Stimulated activated CD4-positive, alpha-beta T cell treated with anti-CD3 and anti-CD28 coated beads, Interleukin-2, amount 100 ng/mL, for 48 hours (primary cell): ENCODE data around the gene GSK3A.

Source experiments
- DNase-seq, 2 donors: peaks; one replicate each; pipeline ENCODE4 v3.0.0-alpha.2; 2020

Gene GSK3A

DNA sequence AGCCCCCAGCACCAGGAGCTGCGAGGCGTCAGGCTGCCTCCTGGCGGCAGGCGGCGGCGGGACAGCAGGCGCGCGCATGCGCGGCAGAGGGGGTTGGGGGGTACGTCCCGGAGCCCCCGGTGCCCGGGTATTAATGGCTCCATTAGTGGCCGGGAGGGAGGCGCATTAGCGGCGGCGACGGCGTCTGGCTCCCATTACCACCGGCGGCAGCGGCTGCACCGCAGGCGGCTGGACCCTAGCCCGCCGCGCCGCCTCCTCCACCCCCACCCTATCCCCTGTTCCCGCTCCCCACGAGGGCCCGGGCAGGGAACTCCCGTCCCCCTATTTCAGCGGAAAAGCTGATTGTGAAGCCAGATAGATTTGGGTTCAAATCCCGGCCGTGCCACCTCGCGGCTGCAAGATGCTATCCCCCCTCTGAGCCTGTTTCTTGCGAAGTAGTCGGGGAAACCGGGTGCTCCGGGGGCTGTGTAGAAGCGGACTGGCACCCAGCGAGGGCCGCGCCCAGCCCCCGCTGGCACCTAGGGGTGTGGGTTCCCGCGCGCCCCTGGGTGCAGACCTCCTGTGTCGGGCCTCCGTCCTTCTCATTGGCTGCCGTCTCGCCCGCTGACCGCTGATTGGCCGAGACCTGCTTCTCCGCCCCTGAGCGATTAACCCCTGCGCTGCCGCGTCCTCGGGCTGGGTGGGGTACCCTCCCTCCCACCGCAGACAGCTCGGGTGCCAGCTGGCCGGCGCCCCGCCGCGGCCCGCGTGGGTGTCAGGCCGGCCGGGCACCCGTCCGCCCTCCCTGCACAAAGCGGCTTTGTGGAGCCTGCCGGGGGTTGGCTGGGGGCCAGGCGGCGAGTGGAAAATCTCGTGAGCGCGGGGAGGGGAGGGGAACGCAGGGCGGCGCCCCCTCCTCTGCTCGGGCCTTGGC lies 37.8 kb upstream of the GSK3A start:
- peak; percentile 81 to 82 for DNase-seq

DNA sequence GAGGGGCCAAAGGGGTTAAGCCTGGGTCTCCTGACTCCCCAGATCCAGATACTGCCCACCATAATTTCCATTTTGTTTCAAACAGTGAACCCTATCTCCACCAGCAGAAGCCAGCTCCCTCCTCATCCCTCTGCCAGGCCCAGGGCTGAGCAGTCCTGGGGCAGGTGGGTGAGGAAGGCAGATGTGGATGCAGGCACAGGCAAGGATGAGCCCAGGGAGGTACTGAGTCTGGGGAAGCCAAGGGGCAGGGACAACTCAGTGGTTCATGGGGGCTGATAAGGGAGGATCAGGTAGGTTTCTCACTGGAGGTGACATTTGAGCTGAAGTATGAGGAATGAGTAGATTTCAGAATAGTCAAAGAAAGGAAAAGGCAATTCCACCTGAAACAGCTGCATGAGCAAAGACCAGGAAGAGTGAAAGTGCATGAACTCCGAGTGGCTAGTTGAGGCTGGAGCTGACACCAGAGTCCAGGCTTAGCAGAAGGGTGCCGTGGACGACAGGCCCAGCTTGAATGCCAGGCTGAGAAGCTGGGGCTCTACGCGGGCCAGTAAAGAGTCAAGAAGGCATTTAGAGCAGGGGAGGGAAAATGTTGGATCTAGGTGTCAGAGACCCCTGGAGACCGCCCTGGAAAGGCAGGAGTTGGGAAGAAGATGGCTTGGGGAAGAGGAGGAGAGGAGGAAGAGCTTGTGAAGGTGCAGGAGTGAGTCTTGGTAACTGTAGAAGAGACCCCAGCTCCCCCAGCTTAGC lies 36.9 kb upstream of the GSK3A start:
- no peak for DNase-seq

DNA sequence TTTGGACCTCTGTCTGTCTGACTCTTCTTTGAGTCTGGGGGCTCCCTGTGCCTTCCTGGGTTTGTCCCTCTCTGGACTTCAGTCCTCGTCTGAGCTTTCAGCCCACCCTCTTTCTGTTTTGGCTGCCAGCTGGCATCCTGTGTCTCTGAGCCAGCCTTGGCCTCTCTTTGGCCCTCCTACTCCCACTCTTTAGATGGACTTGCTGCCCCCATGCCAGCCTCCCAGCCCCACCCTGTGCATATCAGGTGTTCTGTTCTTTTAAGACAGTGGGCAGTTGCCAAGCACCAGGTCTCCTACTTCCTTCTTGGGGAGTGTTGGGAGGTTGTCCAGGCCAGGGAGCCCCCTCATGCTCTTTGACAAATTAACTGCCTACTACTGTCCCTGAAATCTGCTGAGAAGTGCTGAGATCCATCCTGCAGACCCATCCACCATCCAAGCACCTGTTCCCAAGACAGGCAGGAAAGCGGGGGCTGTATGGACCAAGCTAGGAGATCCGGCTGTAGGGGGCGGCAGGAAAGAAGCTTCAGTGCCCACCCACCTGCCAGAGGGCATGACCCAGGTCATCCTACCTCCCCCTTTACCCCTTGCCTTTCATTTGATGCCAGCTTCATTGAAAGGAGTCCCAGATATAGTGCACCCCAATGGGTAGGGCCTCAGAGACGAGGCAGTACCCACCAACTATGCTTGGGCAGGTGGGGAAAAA lies 36.2 kb upstream of the GSK3A start:
- no peak for DNase-seq

DNA sequence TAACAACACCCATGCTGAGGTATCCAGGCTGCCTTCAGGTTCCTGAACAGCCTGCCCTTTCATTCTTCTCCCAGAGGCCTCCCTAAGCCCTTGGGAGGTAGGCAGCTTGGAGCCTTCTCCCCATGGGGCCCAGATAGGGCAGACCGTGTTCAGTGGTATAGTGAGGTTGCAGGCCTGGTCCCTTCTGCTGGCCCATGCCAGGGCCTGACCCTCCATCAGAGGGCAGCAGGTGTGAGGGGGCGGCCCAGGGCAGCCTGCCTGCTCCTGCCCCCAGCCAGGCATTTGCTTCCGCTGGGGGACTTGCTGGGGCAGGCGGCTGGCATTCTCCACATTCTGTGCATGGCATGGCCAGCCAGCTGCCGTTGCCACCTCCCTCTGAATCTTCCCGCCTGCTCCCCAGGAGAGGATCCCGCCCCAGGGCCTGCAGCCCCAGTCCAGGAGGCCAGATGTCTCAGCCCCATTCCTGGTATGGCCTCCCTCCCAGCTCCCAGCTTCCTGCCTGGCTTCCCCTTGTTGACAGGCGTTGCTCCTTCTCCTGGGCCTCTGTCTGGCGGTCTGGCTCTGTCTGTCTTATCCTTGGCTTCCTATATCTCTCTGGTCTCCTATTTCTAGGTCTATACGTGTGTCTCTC lies 35.5 kb upstream of the GSK3A start:
- DNase-seq, result no peak

DNA sequence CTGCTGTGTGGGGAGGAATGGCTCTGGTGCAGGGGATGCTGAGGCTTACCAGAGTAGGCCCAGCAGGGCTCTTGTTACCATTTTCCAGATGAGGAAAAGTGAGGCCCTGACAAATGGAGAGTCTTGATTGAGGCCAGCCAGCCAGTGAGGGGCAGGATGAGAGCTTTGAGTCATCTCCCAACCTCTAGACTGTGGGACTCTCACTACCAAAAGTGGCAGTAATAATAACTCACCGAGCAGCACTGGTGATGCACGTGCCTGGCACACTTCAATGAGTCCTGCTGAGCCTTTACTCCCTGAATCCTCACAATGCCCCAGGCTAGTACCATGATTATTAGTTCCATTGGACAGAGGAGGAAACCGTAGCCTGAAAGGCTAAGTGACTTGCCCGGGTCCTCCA lies 34.4 kb upstream of the GSK3A start:
- no peak for DNase-seq

DNA sequence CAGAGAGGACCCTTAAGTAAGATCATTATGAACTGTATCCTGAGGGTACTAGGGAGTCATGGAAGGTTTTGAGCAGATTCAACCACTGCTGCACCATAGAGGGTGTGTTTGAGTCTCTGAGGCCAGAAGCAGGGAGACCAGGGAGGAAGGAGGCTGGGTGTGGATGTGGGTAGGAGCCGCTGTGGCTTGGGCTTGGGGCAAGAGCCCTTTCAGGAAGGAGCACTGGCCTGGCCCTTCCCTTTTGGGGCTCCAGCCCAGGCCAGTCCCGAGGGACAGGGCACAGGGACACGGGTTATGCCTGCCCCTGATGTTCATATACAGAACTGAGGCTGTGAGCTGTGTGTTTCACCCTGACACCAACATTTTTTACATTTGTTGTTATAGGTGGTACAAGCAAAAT lies 33.9 kb upstream of the GSK3A start:
- no peak for DNase-seq

DNA sequence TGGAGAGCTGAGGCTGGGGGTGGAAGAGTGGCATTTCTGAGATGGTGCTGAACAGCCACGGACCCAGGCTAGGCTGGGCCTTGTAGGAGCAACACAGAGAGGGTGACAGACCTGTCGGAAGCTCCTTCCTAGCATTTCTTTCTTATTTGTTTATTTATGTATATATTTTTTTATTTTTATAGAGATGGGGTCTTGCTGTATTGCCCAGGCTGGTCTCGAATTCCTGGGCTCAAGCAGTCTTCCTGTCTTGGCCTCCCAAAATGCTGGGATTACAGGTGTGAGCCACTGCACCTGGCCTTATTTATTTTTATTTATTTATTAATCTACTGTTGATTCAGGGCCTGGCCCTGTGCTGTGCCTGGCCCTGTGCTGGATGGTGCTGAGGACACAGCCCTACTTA lies 33.1 kb upstream of the GSK3A start:
- DNase-seq, result no peak

DNA sequence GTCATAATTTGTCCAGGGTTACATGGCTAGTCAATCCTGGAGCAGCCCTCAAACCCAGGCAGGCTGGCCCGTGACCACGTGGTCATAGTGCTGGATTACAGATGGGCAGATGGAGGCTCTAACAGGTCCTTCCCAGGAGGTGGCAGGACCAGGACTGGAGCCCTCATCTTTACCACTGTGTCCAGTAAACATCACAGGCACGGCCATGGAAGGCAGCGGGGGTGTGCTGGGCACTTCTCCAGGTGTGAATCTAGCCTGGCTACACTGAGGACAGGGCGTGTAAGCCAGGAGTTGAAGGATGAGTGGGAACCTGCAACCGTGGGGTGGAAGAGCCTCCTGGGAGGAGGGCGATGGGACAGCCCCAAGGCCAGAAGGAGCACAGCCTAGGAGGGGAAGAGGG lies 32.7 kb upstream of the GSK3A start:
- no peak for DNase-seq

DNA sequence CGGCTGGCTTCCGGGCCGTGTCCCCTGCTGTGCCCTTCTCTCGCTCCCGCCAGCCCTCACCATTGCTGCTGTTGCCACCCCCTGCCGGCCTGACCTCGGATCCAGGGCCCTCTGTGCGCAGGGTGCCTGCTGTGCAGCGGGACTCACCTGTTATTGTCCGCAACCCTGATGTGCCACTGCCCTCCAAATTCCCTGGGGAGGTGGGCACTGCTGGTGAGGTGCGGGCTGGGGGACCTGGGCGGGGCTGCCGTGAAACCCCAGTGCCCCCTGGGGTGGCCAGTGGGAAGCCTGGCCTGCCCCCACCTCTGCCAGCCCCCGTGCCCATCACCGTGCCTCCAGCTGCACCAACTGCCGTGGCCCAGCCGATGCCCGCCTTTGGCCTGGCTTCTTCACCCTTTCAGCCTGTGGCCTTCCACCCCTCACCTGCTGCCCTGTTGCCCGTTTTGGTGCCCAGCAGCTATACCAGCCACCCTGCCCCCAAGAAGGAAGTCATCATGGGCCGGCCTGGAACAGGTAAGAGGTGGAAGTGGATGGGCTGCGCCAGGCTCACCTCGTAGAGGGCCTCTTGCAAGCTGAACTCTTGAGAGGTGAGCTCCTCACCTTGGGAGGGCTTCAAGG lies 31.8 kb upstream of the GSK3A start:
- DNase-seq, result no peak

DNA sequence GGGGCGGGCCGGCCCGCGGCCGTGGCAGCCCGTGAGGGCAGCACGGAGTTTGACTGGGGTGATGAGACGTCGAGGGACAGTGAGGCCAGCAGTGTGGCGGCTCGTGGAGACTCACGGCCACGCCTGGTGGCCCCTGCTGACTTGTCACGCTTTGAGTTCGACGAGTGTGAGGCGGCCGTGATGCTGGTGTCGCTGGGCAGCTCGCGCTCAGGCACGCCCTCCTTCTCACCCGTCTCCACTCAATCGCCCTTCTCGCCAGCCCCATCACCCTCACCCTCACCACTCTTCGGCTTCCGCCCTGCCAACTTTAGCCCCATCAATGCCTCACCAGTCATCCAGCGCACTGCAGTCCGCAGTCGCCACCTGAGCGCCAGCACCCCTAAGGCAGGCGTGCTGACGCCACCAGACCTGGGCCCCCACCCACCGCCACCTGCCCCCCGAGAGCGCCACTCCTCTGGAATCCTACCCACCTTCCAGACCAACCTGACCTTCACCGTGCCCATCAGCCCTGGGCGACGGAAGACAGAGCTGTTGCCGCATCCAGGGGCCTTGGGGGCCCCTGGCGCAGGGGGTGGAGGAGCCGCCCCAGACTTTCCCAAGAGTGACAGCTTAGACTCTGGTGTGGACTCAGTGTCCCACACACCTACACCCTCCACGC lies 31.1 kb upstream of the GSK3A start:
- DNase-seq, result no peak

DNA sequence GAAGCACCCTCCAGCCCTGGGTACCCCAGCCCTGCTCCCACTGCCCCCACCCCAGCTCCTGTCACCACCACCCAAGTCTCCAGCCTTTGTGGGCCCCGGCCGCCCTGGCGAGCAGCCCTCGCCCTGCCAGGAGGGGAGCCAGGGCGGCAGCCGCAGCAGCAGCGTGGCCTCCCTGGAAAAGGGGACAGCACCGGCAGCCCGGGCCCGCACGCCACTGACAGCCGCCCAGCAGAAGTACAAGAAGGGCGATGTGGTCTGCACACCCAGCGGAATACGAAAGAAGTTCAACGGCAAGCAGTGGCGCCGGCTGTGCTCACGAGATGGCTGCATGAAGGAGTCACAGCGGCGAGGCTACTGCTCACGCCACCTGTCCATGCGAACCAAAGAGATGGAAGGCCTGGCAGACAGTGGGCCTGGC lies 30.6 kb upstream of the GSK3A start:
- no peak for DNase-seq

DNA sequence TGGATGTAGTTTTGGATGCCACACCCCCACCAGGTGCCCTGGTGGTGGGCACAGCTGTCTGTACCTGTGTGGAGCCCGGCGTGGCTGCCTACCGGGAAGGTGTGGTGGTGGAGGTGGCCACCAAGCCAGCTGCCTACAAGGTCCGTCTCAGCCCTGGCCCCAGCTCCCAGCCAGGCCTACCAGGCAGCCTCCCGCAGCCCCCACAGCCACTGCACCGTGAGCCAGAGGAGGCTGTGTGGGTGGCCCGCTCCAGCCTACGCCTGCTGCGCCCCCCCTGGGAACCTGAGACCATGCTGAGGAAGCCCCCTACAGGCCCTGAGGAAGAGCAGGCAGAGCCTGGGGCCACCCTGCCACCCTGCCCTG lies 30.1 kb upstream of the GSK3A start:
- no peak for DNase-seq

DNA sequence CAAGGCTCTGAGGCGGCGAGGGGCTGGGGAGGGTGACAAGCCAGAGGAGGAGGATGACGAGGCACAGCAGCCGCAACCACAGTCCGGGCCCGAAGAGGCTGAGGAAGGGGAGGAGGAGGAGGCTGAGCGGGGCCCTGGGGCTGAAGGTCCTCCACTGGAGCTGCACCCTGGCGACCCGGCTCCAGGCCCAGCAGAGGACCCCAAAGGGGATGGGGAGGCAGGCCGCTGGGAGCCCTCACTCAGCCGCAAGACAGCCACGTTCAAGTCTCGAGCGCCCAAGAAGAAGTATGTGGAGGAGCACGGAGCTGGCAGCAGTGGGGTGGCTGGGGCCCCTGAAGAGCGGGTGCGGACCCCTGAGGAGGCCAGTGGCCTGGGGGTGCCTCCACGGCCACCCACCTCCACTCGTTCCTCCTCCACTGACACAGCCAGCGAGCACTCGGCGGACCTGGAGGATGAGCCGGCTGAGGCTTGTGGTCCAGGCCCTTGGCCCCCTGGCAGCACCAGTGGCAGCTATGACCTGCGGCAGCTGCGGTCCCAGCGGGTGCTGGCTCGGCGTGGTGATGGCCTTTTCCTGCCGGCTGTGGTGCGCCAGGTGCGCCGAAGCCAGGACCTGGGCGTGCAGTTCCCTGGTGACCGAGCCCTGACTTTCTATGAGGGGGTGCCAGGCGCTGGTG lies 29.6 kb upstream of the GSK3A start:
- no peak for DNase-seq

DNA sequence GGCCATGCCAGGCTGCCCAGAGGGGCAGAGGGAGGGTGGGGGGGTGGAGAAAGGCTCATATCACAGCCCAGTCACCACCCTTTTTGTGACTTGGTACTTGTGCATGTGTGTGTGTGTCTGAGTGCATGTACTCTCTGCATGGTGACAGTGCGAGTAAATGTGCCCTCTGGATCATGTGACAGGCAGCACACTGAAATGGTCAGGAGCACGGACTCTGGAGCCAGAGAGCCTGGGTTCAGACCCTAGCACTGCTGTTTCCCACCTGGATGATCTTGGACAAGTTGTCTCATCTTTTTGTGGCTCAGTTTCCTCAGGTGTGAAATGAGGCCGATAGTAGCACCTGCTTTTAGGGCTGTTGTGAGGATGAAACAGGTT lies 28.6 kb upstream of the GSK3A start:
- DNase-seq, result no peak

DNA sequence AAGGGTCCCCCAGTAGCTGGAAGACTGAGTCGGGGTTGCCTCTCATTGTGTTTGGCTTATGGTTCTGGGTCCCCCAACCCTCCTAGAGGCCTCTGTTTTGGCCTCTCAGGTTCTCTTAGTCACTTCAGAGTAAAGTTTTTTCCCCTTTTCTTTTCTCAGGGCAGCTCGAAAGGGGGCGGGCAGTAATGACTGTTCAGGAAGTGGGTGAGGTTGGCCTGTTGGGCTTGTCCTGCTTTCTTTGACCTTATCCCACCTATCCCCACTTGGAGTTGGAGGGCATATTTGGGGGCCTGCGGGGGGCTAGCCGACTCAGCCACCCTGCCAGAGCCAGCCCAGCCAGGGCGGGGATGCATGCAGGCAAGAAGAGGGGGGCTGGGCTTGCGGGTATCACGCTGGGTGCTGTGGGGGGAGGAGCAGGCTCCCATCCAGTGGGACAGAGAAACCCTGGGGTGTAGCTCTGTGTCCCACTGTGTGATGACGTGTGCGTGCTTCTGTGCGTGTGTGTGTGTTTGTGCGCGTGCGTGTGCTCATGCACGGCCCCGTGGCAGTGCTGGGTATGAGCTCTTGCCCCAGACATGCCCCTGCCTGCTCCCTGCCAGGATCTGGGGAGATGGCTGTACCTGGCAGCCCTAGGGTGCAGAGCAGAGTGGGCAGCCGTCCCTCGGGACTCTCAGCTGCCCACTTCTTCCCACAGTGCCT lies 28.1 kb upstream of the GSK3A start:
- DNase-seq, result peak; percentile 53 to 56

DNA sequence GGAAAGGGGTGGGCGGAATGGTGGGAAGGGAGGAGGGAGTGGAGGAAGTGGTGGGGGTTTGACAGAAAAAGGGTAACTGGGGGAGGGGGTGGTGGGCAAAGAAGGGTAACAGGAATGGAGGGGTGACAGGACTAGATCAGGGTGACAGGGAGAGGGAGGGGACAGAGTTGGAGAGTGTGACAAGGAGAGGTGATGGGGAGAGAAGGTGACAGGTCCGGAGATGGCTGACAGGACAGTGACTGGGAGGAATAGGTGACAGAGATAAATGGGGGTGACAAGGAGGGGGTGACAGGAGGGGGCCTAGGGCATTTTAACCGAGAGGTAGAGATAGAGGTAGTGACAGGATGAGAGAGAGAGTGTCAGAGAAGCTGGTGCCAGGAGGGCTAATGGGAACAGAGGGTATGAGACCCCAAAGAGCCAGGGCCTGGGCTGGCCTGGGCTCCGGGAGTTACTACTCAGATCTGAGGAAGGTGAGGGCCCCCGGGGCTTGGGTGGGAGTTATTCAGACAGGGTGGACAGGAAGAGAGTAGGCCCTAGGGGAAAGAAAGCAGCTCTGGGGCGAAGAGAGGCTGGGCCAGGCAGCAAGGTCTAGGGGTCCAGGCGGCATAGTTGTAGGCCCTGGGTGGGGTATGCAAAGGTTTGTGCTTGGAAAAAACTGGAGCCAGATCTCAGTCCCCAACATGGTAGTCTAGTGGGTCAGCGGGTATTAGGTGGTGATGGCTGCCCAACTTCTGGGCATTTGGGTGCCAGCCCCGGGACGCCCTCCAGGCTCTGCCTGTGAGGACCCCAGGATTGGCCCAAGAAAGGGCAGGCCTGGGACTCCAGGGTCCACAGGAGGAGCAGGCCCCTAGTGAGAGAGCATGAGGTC lies 27.3 kb upstream of the GSK3A start:
- no peak for DNase-seq

DNA sequence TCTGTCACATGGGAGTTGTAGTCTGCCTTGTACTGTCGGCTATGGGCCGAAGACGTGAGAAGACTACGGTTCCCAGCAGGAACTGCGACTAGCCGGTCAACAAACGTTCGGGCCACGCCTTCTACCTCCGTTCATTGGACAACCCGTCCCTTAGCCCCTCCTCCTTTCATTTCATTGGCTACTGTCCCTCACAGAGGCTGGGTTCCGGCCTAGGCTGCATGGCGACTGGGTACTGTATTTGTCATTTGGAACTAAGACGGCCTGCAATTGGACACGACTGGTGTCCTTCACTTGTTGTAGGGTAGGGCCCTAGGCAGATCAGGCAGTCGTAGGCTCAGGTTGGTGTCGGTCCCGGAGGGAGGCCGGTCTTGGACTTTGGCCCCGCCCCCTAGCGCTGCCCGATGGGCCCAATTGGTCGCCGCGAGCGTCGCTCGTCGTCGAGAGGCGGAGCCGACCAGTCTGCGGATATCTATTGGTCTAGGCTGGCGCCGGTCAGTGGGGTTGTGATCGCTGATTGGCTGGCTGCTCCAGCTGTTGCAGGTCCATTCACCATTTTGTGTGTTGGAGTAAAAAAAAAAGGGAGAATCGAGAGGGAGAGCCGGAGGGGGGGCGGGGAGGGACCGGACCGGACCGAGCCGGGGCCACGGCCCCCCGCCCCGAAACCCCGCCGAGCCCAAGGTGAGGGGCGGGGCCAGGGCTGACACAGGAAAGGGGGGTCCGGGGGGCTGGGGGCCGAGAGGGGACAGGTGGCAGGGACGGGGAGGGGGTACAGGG lies 26.5 kb upstream of the GSK3A start, which contains the start of gene CIC:
TSS of gene CIC (plus strand) at position 549 of the 774 bp plus-strand sequence. CDS start 2,532 bp downstream, outside the sequence.
- DNase-seq, result peak; percentile 97 to 98

DNA sequence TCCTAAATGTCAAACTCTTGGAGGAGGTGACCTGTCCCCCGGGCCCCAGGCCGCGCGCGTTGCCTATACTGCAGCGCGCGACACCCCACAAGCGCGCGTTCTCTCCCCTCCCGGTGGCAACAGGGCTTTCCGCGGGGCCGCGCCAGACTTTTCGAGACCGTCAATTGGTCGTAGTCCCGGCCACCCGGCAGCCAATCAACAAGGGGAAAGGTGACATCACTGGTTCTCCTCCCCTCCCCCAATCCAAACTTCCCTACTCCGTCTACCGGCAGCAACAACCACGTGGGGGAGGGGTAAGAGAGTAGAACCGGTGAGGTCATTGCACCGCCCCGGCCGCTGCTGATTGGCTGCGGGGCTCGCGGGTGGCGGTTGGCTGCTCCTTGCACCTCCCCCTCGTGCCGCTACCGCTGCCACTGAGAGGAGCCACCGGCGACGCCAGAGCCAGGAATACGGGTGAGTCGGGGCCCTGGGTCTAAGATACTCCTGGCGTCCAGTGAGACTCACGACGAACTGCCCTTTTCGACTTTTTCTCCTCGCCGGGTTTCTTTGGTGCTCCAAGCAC lies 25.8 kb upstream of the GSK3A start:
- peak; percentile 93 to 96 for DNase-seq
